ENCODE data around the gene NUP42. TPM values are rescaled to one million over a fixed set of nuclear protein-coding genes. Genes with fewer than 3 reads are reported as not detected.
A peak's percentile ranks its signal among the peaks of the same experiment; 100 is the strongest.

NUP42 gene
- 10 to 100 TPM; 24.6 to 34.4 (median 28.1) TPM for total RNA-seq

- H3K4me3 ChIP-seq (ENCODE audit: low read depth, poor library complexity, severe bottlenecking), result peak within 1 kb of the TSS; percentile 73
- intact Hi-C loops (cut with DNase I; ENCODE audit: low total_unique reads), result loop anchor here (10.0 kb wide), 1 partner anchor 93 kb away; no protein-coding TSS in a partner anchor
- DNase-seq (ENCODE audit: low spot score in 2 of 2), result peak; percentile 94 to 99
- TF ChIP-seq CTCF (IDR thresholded peaks at IDR 0.05) (no peak), POLR2A (IDR thresholded peaks at IDR 0.05) (no peak)
- WGBS, 2 donors, result 0 to 1% methylated on average over 50 to 59 of the region's 63 CpGs
Measured at GRCh38 chr7:23181684-23182553, at the start of gene NUP42. Gene NUP42, plus strand, starts transcription at chr7:23182048. Its CDS starts 38 bp downstream, at chr7:23182086.

GRCh38 chr7:23133797-23134196, 48.1 kb upstream of the NUP42 start:
- TF ChIP-seq CTCF (IDR thresholded peaks at IDR 0.05) (no peak), POLR2A (IDR thresholded peaks at IDR 0.05) (no peak)
- H3K4me3 ChIP-seq (ENCODE audit: low read depth, poor library complexity, severe bottlenecking), result no peak overlapping the region
- DNase-seq (ENCODE audit: low spot score in 2 of 2), result no peak
- intact Hi-C loops (cut with DNase I; ENCODE audit: low total_unique reads), result no loop called here

- DNase-seq (ENCODE audit: low spot score in 2 of 2), result no peak
- 76 to 91% methylated on average over 1 of the region's 1 CpG for WGBS, 2 donors
- TF ChIP-seq CTCF (IDR thresholded peaks at IDR 0.05), result no peak
- TF ChIP-seq POLR2A (IDR thresholded peaks at IDR 0.05), result no peak
- no peak overlapping the region for H3K4me3 ChIP-seq (ENCODE audit: low read depth, poor library complexity, severe bottlenecking)
- intact Hi-C loops (cut with DNase I; ENCODE audit: low total_unique reads), result no loop called here
Measured at GRCh38 chr7:23135755-23136154, 46.1 kb upstream of the NUP42 start.

- H3K4me3 ChIP-seq (ENCODE audit: low read depth, poor library complexity, severe bottlenecking), result no peak overlapping the region
- TF ChIP-seq CTCF (IDR thresholded peaks at IDR 0.05), result no peak
- no peak for TF ChIP-seq POLR2A (IDR thresholded peaks at IDR 0.05)
- no peak for DNase-seq (ENCODE audit: low spot score in 2 of 2)
- 95 to 97% methylated on average over 1 of the region's 1 CpG for WGBS, 2 donors
- intact Hi-C loops (cut with DNase I; ENCODE audit: low total_unique reads), result no loop called here
Measured at GRCh38 chr7:23136216-23136615, 45.6 kb upstream of the NUP42 start.

GRCh38 chr7:23157679-23158078, 24.2 kb upstream of the NUP42 start:
- no peak for TF ChIP-seq CTCF (IDR thresholded peaks at IDR 0.05)
- TF ChIP-seq POLR2A (IDR thresholded peaks at IDR 0.05), result no peak
- intact Hi-C loops (cut with DNase I; ENCODE audit: low total_unique reads), result no loop called here
- no peak overlapping the region for H3K4me3 ChIP-seq (ENCODE audit: low read depth, poor library complexity, severe bottlenecking)
- 73 to 81% methylated on average over 5 to 6 of the region's 6 CpGs for WGBS, 2 donors
- DNase-seq (ENCODE audit: low spot score in 2 of 2), result no peak

Data from lower leg skin (tissue), 4 donors.